Measurements from ENCODE around the gene RGSL1.

RGSL1 gene

GRCh38 chr1:182595641-182596240, 145.8 kb downstream of the RGSL1 start:
- peak; percentile 85 for DNase-seq

GRCh38 chr1:182596934-182597333, 147.0 kb downstream of the RGSL1 start:
- peak; percentile 22 for DNase-seq

GRCh38 chr1:182598296-182598695, 148.3 kb downstream of the RGSL1 start:
- peak; percentile 21 for DNase-seq

GRCh38 chr1:182599339-182599738, 149.4 kb downstream of the RGSL1 start:
- peak; percentile 58 for DNase-seq

- DNase-seq = peak; percentile 27
These were observed 150.2 kb downstream of the RGSL1 start for GRCh38 chr1:182600036-182600713.

- DNase-seq = peak; percentile 17
These were observed 150.9 kb downstream of the RGSL1 start for GRCh38 chr1:182600745-182601415.

- peak; percentile 75 for DNase-seq
These were observed 151.5 kb downstream of the RGSL1 start for GRCh38 chr1:182601416-182601786.

GRCh38 chr1:182601913-182602312, 152.0 kb downstream of the RGSL1 start:
- DNase-seq = no peak

GRCh38 chr1:182602935-182603645, 153.1 kb downstream of the RGSL1 start:
- no peak for DNase-seq

- DNase-seq = no peak
These were observed 153.8 kb downstream of the RGSL1 start for GRCh38 chr1:182603646-182604174.

- DNase-seq = peak; percentile 97
These were observed 154.5 kb downstream of the RGSL1 start, which contains the start of gene RGS16 for GRCh38 chr1:182604175-182605164. Gene RGS16 (minus strand): TSS chr1:182604389. CDS start chr1:182604259, 130 bp downstream.

- DNase-seq = no peak
These were observed 157.6 kb downstream of the RGSL1 start for GRCh38 chr1:182607566-182607965.

- DNase-seq = peak; percentile 20
These were observed 158.3 kb downstream of the RGSL1 start for GRCh38 chr1:182608236-182608635.

GRCh38 chr1:182608845-182609610, 159.1 kb downstream of the RGSL1 start:
- DNase-seq = peak; percentile 17
